PC-3 (cell line): ENCODE data around the gene TMEM164. TPM values are rescaled to one million over a fixed set of nuclear protein-coding genes. Genes with fewer than 3 reads are reported as not detected.

Experiments used
- ATAC-seq: fragments of 200-7000 bp; cut with Tn5 transposase; 2 replicates; pipeline ENCODE4 v1.9.1; 2020; ENCODE audit warnings: mild to moderate bottlenecking, moderate library complexity
- BruUV-seq: library from RNA; stranded (reverse); fragments of 400-500 nt; replicated peaks from 2 replicates; lab custom pipeline; 2021; lab: Mats Ljungman, UMichigan
- CTCF ChIA-PET: fragments of 300-600 bp; sonication (Branson Sonifier 250); formaldehyde crosslinking; loops from one replicate; lab custom pipeline; 2022; ENCODE audit warnings: antibody characterized with exemption; lab: Charles Lee
- POLR2A ChIA-PET: fragments of 300-600 bp; sonication (Branson Sonifier 250); formaldehyde crosslinking; loops from one replicate; lab custom pipeline; 2022; ENCODE audit warnings: antibody characterized with exemption; ENCODE audit not compliant: unreplicated experiment; lab: Charles Lee
- DNase-seq: peaks from one replicate; pipeline ENCODE4 v3.0.0-alpha.2; 2015
- H2AFZ ChIP-seq: fragments of 300-600 bp; sonication (generic); 2 replicates; pipeline ENCODE4 v1.6.0; 2016; ENCODE audit warnings: antibody characterized with exemption, low read length
- H3F3A ChIP-seq: fragments of 300-600 bp; sonication (generic); one replicate; pipeline ENCODE4 v1.6.0; 2017; ENCODE audit warnings: antibody characterized with exemption, low read length, control low read depth, mild to moderate bottlenecking; ENCODE audit not compliant: unreplicated experiment
- H3K27ac ChIP-seq: fragments of 300-600 bp; sonication (generic); 2 replicates; pipeline ENCODE4 v1.5.1; 2016; ENCODE audit warnings: mild to moderate bottlenecking, low read length
- H3K27me3 ChIP-seq: fragments of 300-600 bp; sonication (generic); 2 replicates; pipeline ENCODE4 v1.6.1; 2016; ENCODE audit warnings: low read length, mixed read lengths
- H3K36me3 ChIP-seq: fragments of 300-600 bp; sonication (generic); 2 replicates; pipeline ENCODE4 v1.6.1; 2016; ENCODE audit warnings: low read depth, mixed run types, low read length, mixed read lengths
- H3K4me1 ChIP-seq: fragments of 300-600 bp; sonication (generic); 2 replicates; pipeline ENCODE4 v1.5.1; 2016; ENCODE audit warnings: low read length; ENCODE audit not compliant: insufficient read depth
- H3K4me2 ChIP-seq: fragments of 300-600 bp; sonication (generic); 2 replicates; pipeline ENCODE4 v1.6.0; 2016; ENCODE audit warnings: low read length
- H3K4me3 ChIP-seq: fragments of 300-600 bp; sonication (generic); 2 replicates; pipeline ENCODE4 v1.5.1; 2016; ENCODE audit warnings: mild to moderate bottlenecking, low read length, mixed read lengths
- H3K79me2 ChIP-seq: fragments of 300-600 bp; sonication (generic); 2 replicates; pipeline ENCODE4 v1.6.1; 2017; ENCODE audit warnings: low read length, mixed read lengths
- H3K9ac ChIP-seq: fragments of 300-600 bp; sonication (generic); 2 replicates; pipeline ENCODE4 v1.6.0; 2016; ENCODE audit warnings: mild to moderate bottlenecking, low read length
- H3K9me2 ChIP-seq: fragments of 300-600 bp; sonication (generic); replicated peaks from 2 replicates; pipeline ENCODE4 v1.6.1; 2016; ENCODE audit warnings: mixed run types, low read length, mixed read lengths
- H3K9me3 ChIP-seq: fragments of 300-600 bp; sonication (generic); 2 replicates; pipeline ENCODE4 v1.6.1; 2016; ENCODE audit warnings: low read length, mixed read lengths
- H4K20me1 ChIP-seq: fragments of 300-600 bp; sonication (generic); 2 replicates; pipeline ENCODE4 v1.6.1; 2016; ENCODE audit warnings: low read length, mixed read lengths
- EZH2 ChIP-seq: fragments of 300-600 bp; sonication (generic); IDR thresholded peaks from one replicate; pipeline ENCODE4 v1.6.1; 2017; ENCODE audit warnings: antibody characterized with exemption, mild to moderate bottlenecking, low read length; ENCODE audit not compliant: unreplicated experiment
- EZH2phosphoT487 ChIP-seq: fragments of 300-600 bp; sonication (generic); IDR thresholded peaks from 2 replicates; pipeline ENCODE4 v1.6.1; 2018; ENCODE audit warnings: mild to moderate bottlenecking, antibody characterized with exemption, low read length, borderline replicate concordance
- intact Hi-C: fragments of 100-400 bp; cut with micrococcal nuclease; formaldehyde crosslinking; loops from 2 replicates; pipeline ENCODE4 v1.9.0; 2023
- total RNA-seq: library from RNA; depleted of rRNA; stranded (reverse); fragments of >200 nt; gene quantifications from 2 replicates; pipeline ENCODE4 v1.2.3, GENCODE V29; 2014
- TF ChIP-seq, protein P1 (sequence below): fragments of 300-600 bp; sonication (generic); conservative IDR thresholded peaks from 2 replicates; pipeline ENCODE4 v1.5.1; 2017; ENCODE audit warnings: antibody characterized with exemption, low read depth, mild to moderate bottlenecking, low read length

The TMEM164 gene
- total RNA-seq, 1 experiment from 2014 or later = 26.6 TPM

- peaks cover 14% of the 10 kb centered on the region for H3F3A ChIP-seq
- TF ChIP-seq, protein P1, sequence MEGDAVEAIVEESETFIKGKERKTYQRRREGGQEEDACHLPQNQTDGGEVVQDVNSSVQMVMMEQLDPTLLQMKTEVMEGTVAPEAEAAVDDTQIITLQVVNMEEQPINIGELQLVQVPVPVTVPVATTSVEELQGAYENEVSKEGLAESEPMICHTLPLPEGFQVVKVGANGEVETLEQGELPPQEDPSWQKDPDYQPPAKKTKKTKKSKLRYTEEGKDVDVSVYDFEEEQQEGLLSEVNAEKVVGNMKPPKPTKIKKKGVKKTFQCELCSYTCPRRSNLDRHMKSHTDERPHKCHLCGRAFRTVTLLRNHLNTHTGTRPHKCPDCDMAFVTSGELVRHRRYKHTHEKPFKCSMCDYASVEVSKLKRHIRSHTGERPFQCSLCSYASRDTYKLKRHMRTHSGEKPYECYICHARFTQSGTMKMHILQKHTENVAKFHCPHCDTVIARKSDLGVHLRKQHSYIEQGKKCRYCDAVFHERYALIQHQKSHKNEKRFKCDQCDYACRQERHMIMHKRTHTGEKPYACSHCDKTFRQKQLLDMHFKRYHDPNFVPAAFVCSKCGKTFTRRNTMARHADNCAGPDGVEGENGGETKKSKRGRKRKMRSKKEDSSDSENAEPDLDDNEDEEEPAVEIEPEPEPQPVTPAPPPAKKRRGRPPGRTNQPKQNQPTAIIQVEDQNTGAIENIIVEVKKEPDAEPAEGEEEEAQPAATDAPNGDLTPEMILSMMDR = no peak
- TF ChIP-seq EZH2phosphoT487 (no peak), EZH2 (no peak)
- H3K4me2 ChIP-seq = no peak overlapping the region
- ChIA-PET CTCF (no interaction called here), POLR2A (no interaction called here)
- H3K9ac ChIP-seq = no peak overlapping the region
- no peak for DNase-seq
- peaks cover 7% of the 10 kb centered on the region; the same call in 1 of the 2 replicates for H3K79me2 ChIP-seq
- H4K20me1 ChIP-seq = no peaks in the 10 kb centered on the region
- H3K9me2 ChIP-seq = no peaks in the 10 kb centered on the region
- no peaks in the 10 kb centered on the region for H3K9me3 ChIP-seq
- ATAC-seq = no peak
- H3K27me3 ChIP-seq = no peaks in the 10 kb centered on the region
- H3K36me3 ChIP-seq = no peaks in the 10 kb centered on the region
- no TSS peak for BruUV-seq
- intact Hi-C loops = loop anchor here (5.0 kb wide), 1 partner anchor 138 kb away; no protein-coding TSS in a partner anchor
- H3K27ac ChIP-seq = no peak overlapping the region
- H2AFZ ChIP-seq = no peak overlapping the region
- no peak overlapping the region for H3K4me3 ChIP-seq
- peaks cover 32% of the 10 kb centered on the region for H3K4me1 ChIP-seq
These were observed 86.9 kb downstream of the TMEM164 start for GRCh38 chrX:110089656-110090403.

DNA sequence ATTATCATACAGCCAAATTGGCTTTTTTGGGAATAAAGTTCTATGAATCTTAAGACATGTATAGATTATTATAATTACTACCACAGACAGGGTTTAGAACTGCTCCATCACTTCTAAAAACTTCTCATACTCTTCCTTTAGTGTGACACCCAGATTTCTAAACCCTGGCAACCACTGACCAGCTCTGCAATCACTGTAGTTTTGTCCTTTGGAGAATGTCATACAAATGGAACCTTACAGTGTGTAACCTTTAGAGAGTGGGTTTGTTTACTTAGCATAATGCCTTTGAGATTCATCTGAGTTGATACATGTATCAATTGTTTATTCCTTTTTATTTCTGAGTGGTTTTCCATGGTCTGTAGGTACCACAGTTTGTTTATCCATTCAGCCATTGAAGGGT, 95.0 kb downstream of the TMEM164 start:
- TF ChIP-seq, protein P1 = no peak
- no peak for TF ChIP-seq EZH2
- TF ChIP-seq EZH2phosphoT487 = no peak
- Histone ChIP-seq H3K9me3 (no peaks in the 10 kb centered on the region), H3K4me1 (no peaks in the 10 kb centered on the region), H3K9ac (no peak overlapping the region), H3K36me3 (no peaks in the 10 kb centered on the region), H3K4me3 (no peak overlapping the region), H3F3A (no peaks in the 10 kb centered on the region), H3K27ac (no peak overlapping the region), H3K27me3 (no peaks in the 10 kb centered on the region), H3K9me2 (no peaks in the 10 kb centered on the region), H3K4me2 (no peak overlapping the region), H3K79me2 (no peaks in the 10 kb centered on the region), H4K20me1 (no peaks in the 10 kb centered on the region), H2AFZ (no peak overlapping the region)
- ChIA-PET POLR2A (no interaction called here), CTCF (no interaction called here)
- DNase-seq (no peak), ATAC-seq (no peak)
- no TSS peak for BruUV-seq
- intact Hi-C loops = no loop called here

DNA sequence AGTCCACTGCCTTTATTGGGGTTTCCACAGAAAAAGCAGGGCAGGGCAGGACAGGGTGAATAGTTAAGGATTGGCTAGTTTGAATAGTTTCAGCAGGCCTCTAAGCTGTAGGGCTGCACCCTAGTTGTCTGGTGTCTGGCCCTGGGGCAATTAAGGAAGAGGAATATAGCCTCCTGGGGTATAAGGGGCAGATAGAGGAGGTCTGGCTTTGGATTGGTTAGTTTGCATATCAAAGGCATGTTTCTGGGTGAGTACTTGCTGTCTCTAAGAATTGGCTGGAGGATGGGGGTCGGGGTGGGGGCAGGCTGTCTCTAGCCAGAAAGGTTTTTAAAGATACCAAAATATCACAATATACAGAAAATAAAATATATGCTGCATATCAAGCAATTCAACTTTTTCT, 100.4 kb downstream of the TMEM164 start:
- Histone ChIP-seq H3K4me1 (no peaks in the 10 kb centered on the region), H2AFZ (no peak overlapping the region), H3K36me3 (no peaks in the 10 kb centered on the region), H3F3A (no peaks in the 10 kb centered on the region), H3K79me2 (no peaks in the 10 kb centered on the region), H3K4me3 (no peak overlapping the region), H3K9me3 (no peaks in the 10 kb centered on the region), H3K4me2 (no peak overlapping the region), H4K20me1 (no peaks in the 10 kb centered on the region), H3K27me3 (no peaks in the 10 kb centered on the region), H3K27ac (no peak overlapping the region), H3K9me2 (no peaks in the 10 kb centered on the region), H3K9ac (no peak overlapping the region)
- ChIA-PET POLR2A (no interaction called here), CTCF (no interaction called here)
- intact Hi-C loops = no loop called here
- ATAC-seq (no peak), DNase-seq (no peak)
- TF ChIP-seq, protein P1 = no peak
- no peak for TF ChIP-seq EZH2
- no peak for TF ChIP-seq EZH2phosphoT487
- no TSS peak for BruUV-seq
